ENCODE data around the gene ADAMTS1.

ADAMTS1 gene

GRCh38 chr21:26840912-26841311, 4.3 kb downstream of the ADAMTS1 start (continued):
- TF ChIP-seq PRDM10 (tag by site-specific recombination; IDR thresholded peaks at IDR 0.05) (peak; percentile 80), ZNF335 (tag by site-specific recombination; conservative IDR thresholded peaks at IDR 0.05) (0 out of 2 replicates have a peak, but pooled peaks have one; percentile 30), ZBTB8A (tag by site-specific recombination; IDR thresholded peaks at IDR 0.05) (no peak), KLF8 (tag by site-specific recombination; IDR thresholded peaks at IDR 0.05) (peak; percentile 88), ZNF280C (tag by site-specific recombination; IDR thresholded peaks at IDR 0.05) (no peak), ZNF623 (tag by site-specific recombination; IDR thresholded peaks at IDR 0.05) (peak; percentile 15; the same call in 1 of the 2 replicates), OSR2 (tag by site-specific recombination; IDR thresholded peaks at IDR 0.05) (peak; percentile 90), ZBTB21 (tag by site-specific recombination; IDR thresholded peaks at IDR 0.05) (peak; percentile 94), BCL11B (tag by site-specific recombination; IDR thresholded peaks at IDR 0.05; ENCODE audit: low read depth) (0 out of 2 replicates have a peak, but pooled peaks have one; percentile 39), ZNF768 (tag by site-specific recombination; IDR thresholded peaks at IDR 0.05) (no peak), ZNF561 (tag by site-specific recombination; IDR thresholded peaks at IDR 0.05; ENCODE audit: borderline replicate concordance) (peak; percentile 66), MZF1 (tag by site-specific recombination; IDR thresholded peaks at IDR 0.05; ENCODE audit: borderline replicate concordance) (no peak), ZNF645 (tag by site-specific recombination; IDR thresholded peaks at IDR 0.05) (no peak), ZNF148 (tag by site-specific recombination; IDR thresholded peaks at IDR 0.05; ENCODE audit: borderline replicate concordance) (no peak), ZBTB6 (tag by site-specific recombination; IDR thresholded peaks at IDR 0.05) (no peak), IKZF3 (tag by site-specific recombination; IDR thresholded peaks at IDR 0.05) (0 out of 2 replicates have a peak, but pooled peaks have one; percentile 46), KLF10 (tag by site-specific recombination; IDR thresholded peaks at IDR 0.05) (peak; percentile 81), ZSCAN5A (tag by site-specific recombination; IDR thresholded peaks at IDR 0.05) (no peak), MYNN (tag by site-specific recombination; IDR thresholded peaks at IDR 0.05; ENCODE audit: borderline replicate concordance) (no peak), ZSCAN23 (tag by site-specific recombination; IDR thresholded peaks at IDR 0.05) (peak; percentile 66), ZBTB10 (tag by site-specific recombination; IDR thresholded peaks at IDR 0.05) (peak; percentile 26; the same call in 1 of the 2 replicates), KLF16 (tag by site-specific recombination; IDR thresholded peaks at IDR 0.05) (0 out of 2 replicates have a peak, but pooled peaks have one; percentile 42), BCL11A (tag by site-specific recombination; IDR thresholded peaks at IDR 0.05; ENCODE audit: low read depth) (peak; percentile 83), ZFP37 (tag by site-specific recombination; IDR thresholded peaks at IDR 0.05) (peak; percentile 83; the same call in 1 of the 2 replicates), ZBTB17 (tag by site-specific recombination; IDR thresholded peaks at IDR 0.05) (peak; percentile 52)

All from HEK293 (cell line).